Mesenchymal stem cell (in vitro differentiated cells and primary cell): ENCODE measurements around the gene PRDM2.

Experiments used
- DNase-seq: peaks from one replicate; pipeline ENCODE4 v3.0.0-alpha.2; 2013
- H2AFZ ChIP-seq: one replicate; pipeline ENCODE4 v1.6.1; 2013; ENCODE audit warnings: low read depth, mild to moderate bottlenecking, control low read depth, inconsistent platforms, low read length, moderate library complexity
- H2AK5ac ChIP-seq: 2 replicates; pipeline ENCODE4 v1.6.1; 2013; ENCODE audit warnings: low read length, moderate library complexity, mild to moderate bottlenecking, inconsistent platforms; ENCODE audit not compliant: severe bottlenecking
- H2BK120ac ChIP-seq: one replicate; pipeline ENCODE4 v1.6.1; 2013; ENCODE audit warnings: low read depth, mild to moderate bottlenecking, inconsistent platforms, low read length, moderate library complexity
- H2BK12ac ChIP-seq, 2 experiments: one replicate each; pipeline ENCODE4 v1.6.1; 2013; ENCODE audit warnings: inconsistent platforms in 2 of 2, low read length in 2 of 2, mild to moderate bottlenecking in 2 of 2, moderate library complexity in 2 of 2, control low read depth in 1 of 2
- H2BK15ac ChIP-seq: one replicate; pipeline ENCODE4 v1.6.1; 2013; ENCODE audit warnings: mild to moderate bottlenecking, low read depth, inconsistent platforms; ENCODE audit not compliant: poor library complexity, severe bottlenecking
- H2BK5ac ChIP-seq: 2 replicates; pipeline ENCODE4 v1.6.1; 2013; ENCODE audit warnings: low read depth, mild to moderate bottlenecking, low read length, control low read depth, inconsistent platforms; ENCODE audit not compliant: poor library complexity, severe bottlenecking
- H3K14ac ChIP-seq, 2 experiments: one replicate each; pipeline ENCODE4 v1.6.1; 2013; ENCODE audit warnings: inconsistent platforms in 2 of 2, low read length in 2 of 2, control low read depth in 1 of 2, mild to moderate bottlenecking in 1 of 2, moderate library complexity in 1 of 2
- H3K18ac ChIP-seq, 2 experiments: one replicate each; pipeline ENCODE4 v1.6.1; 2013; ENCODE audit warnings: inconsistent platforms in 2 of 2, low read length in 2 of 2, control low read depth in 1 of 2, low read depth in 1 of 2, mild to moderate bottlenecking in 1 of 2
- H3K23ac ChIP-seq, 2 experiments: one replicate each; pipeline ENCODE4 v1.6.1; 2013; ENCODE audit warnings: inconsistent platforms in 2 of 2, low read length in 2 of 2, mild to moderate bottlenecking in 2 of 2, moderate library complexity in 2 of 2, control low read depth in 1 of 2
- H3K27ac ChIP-seq: 2 replicates; pipeline ENCODE4 v1.5.1; 2013; ENCODE audit warnings: mild to moderate bottlenecking, moderate library complexity, low read length, control low read depth, inconsistent platforms; ENCODE audit not compliant: poor library complexity, severe bottlenecking
- H3K27me3 ChIP-seq, 2 experiments: 2 replicates each; pipeline versions ENCODE4 v1.6.1 to v1.7.0; 2013; ENCODE audit warnings: low read length in 2 of 2, mild to moderate bottlenecking in 2 of 2, moderate library complexity in 2 of 2, control low read depth in 1 of 2, inconsistent platforms in 1 of 2; ENCODE audit not compliant: control insufficient read depth in 1 of 2, insufficient read depth in 1 of 2
- H3K36me3 ChIP-seq, 2 experiments: 2 replicates each; pipeline versions ENCODE4 v1.6.1 to v1.7.0; 2013; ENCODE audit warnings: low read length in 2 of 2, control low read depth in 1 of 2, inconsistent platforms in 1 of 2, low read depth in 1 of 2, mild to moderate bottlenecking in 1 of 2; ENCODE audit not compliant: insufficient read depth in 2 of 2, control insufficient read depth in 1 of 2
- H3K4ac ChIP-seq, 2 experiments: one replicate each; pipeline ENCODE4 v1.6.1; 2013; ENCODE audit warnings: inconsistent platforms in 2 of 2, low read length in 2 of 2, mild to moderate bottlenecking in 2 of 2, moderate library complexity in 2 of 2, control low read depth in 1 of 2, low read depth in 1 of 2
- H3K4me1 ChIP-seq: 2 replicates; pipeline ENCODE4 v1.6.1; 2013; ENCODE audit warnings: low read depth, low read length, control low read depth; ENCODE audit not compliant: control insufficient read depth, insufficient read depth
- H3K4me2 ChIP-seq: 2 replicates; pipeline ENCODE4 v1.6.1; 2013; ENCODE audit warnings: low read length, mild to moderate bottlenecking, inconsistent platforms; ENCODE audit not compliant: poor library complexity, severe bottlenecking
- H3K4me3 ChIP-seq, 2 experiments: 2 replicates each; pipeline versions ENCODE4 v1.5.1 to v1.7.0; 2013; ENCODE audit warnings: low read length in 2 of 2, mild to moderate bottlenecking in 2 of 2, control low read depth in 1 of 2, low read depth in 1 of 2; ENCODE audit not compliant: insufficient read depth in 1 of 2
- H3K79me1 ChIP-seq: replicated peaks from 2 replicates; pipeline ENCODE4 v1.6.1; 2013; ENCODE audit warnings: mild to moderate bottlenecking, control low read depth, low read length, inconsistent platforms; ENCODE audit not compliant: poor library complexity, severe bottlenecking
- H3K9ac ChIP-seq: 2 replicates; pipeline ENCODE4 v1.7.0; 2013; ENCODE audit warnings: mild to moderate bottlenecking, low read length, moderate library complexity
- H3K9me3 ChIP-seq: 2 replicates; pipeline ENCODE4 v1.7.0; 2013; ENCODE audit warnings: mild to moderate bottlenecking, low read length; ENCODE audit not compliant: control insufficient read depth
- H4K8ac ChIP-seq: one replicate; pipeline ENCODE4 v1.6.1; 2013; ENCODE audit warnings: inconsistent platforms, mild to moderate bottlenecking, low read length, moderate library complexity
- H4K91ac ChIP-seq: one replicate; pipeline ENCODE4 v1.6.1; 2013; ENCODE audit warnings: mild to moderate bottlenecking, low read length, inconsistent platforms
- WGBS: methylation state at CpG from one replicate; pipeline ENCODE4 v1.1.7; 2013; ENCODE audit warnings: mixed read lengths; 5-methylcytosine and 5-hydroxymethylcytosine counted together

The PRDM2 gene

DNA sequence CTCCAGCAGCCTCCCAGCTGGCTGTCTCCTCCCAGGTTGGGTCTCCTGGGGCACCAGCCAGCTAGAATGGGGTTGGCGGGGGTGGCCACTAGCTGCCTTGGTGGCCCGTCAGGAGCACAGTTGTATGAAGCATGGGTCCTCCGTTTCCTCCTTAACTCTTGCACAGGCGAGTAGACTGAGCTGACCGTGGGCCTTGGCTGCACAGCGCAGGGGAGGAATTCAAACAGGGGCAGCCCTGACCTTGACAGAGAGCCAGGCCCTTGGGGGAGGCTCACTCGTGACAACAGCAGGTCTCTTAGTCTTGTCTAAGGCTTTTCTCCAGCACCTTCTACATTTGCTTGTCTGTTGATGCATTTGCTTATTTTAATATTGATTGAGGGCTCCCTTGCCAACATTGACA, 114.1 kb downstream of the PRDM2 start:
- Histone ChIP-seq H2AFZ (no peak overlapping the region), H3K36me3 (peaks cover 2 to 3% of the 10 kb centered on the region in 2 experiments), H2BK15ac (no peak overlapping the region), H2BK5ac (no peak overlapping the region), H3K4me1 (peaks cover 6% of the 10 kb centered on the region), H2BK120ac (no peak overlapping the region), H3K9ac (no peak overlapping the region), H3K14ac (no peak overlapping the region), H2AK5ac (no peak overlapping the region), H3K79me1 (peaks cover 6% of the 10 kb centered on the region), H3K23ac (no peak overlapping the region), H4K8ac (no peak overlapping the region), H3K27ac (no peak overlapping the region), H3K27me3 (no peaks in the 10 kb centered on the region), H4K91ac (no peak overlapping the region), H3K9me3 (no peaks in the 10 kb centered on the region), H3K4me3 (no peak overlapping the region), H3K4ac (no peak overlapping the region), H2BK12ac (no peak overlapping the region), H3K18ac (no peak overlapping the region), H3K4me2 (no peak overlapping the region)
- no peak for DNase-seq
- WGBS, result 94% methylated on average over 6 of the region's 7 CpGs

DNA sequence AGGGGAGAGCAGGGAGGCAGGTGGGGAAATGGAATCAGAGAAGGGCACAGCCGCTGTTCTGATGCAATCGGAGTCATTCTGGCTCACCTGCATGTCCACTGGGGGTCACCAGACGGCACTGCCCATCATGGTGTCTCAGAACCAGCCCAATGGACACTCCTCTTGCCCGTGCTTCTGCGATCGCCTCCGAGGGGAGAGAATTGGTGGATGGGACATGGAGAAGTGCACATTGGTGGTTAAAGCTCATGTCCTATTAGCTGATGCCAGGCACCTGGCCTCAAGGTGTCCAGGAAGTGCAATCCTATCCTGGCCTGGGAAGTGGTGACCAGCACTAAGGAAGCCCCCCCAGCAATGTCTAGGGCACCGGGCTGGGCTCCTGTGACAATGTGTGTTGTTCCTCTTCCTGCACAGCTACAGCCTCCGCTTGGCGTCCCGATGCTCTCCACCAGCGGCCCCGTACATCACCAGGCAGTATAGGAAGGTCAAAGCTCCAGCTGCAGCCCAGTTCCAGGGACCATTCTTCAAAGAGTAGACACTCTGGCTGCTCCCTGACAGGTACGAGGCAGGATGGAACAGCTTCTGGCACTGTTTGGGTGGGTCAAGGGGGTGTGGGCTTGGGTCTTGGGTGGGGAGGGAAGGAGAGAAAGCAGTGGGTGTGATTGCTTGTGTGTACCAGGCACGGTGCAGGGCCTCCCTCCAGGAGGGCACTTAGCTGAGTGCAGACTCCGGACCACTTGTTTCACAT, 116.2 kb downstream of the PRDM2 start:
- DNase-seq, result no peak
- no peak overlapping the region for H3K4me2 ChIP-seq
- no peak overlapping the region for H4K8ac ChIP-seq
- no peak overlapping the region for H2BK12ac ChIP-seq
- no peak overlapping the region for H3K4ac ChIP-seq
- no peak overlapping the region for H3K14ac ChIP-seq
- H2BK15ac ChIP-seq, result no peak overlapping the region
- no peak overlapping the region for H3K27ac ChIP-seq
- no peak overlapping the region for H3K18ac ChIP-seq
- no peaks in the 10 kb centered on the region for H3K27me3 ChIP-seq
- H3K4me3 ChIP-seq, result no peak overlapping the region
- H3K79me1 ChIP-seq, result peaks cover 1% of the 10 kb centered on the region
- H3K9ac ChIP-seq, result no peak overlapping the region
- no peak overlapping the region for H2AK5ac ChIP-seq
- no peaks in the 10 kb centered on the region for H3K9me3 ChIP-seq
- no peak overlapping the region for H4K91ac ChIP-seq
- no peak overlapping the region for H3K23ac ChIP-seq
- 95% methylated on average over 15 of the region's 16 CpGs for WGBS
- no peak overlapping the region for H2AFZ ChIP-seq
- peaks cover 5% of the 10 kb centered on the region for H3K4me1 ChIP-seq
- H3K36me3 ChIP-seq, result peaks cover 2 to 7% of the 10 kb centered on the region in 2 experiments
- no peak overlapping the region for H2BK120ac ChIP-seq
- H2BK5ac ChIP-seq, result no peak overlapping the region

GRCh38 chr1:13817906-13818305, 117.9 kb downstream of the PRDM2 start:
- Histone ChIP-seq H3K4me1 (peaks cover 2% of the 10 kb centered on the region), H3K4ac (no peak overlapping the region), H3K23ac (no peak overlapping the region), H3K9ac (no peak overlapping the region), H3K79me1 (peaks cover 1% of the 10 kb centered on the region), H2BK120ac (no peak overlapping the region), H2BK5ac (no peak overlapping the region), H3K36me3 (peaks cover 4 to 7% of the 10 kb centered on the region in 2 experiments), H2AK5ac (no peak overlapping the region), H3K4me3 (no peak overlapping the region), H2BK15ac (no peak overlapping the region), H4K8ac (no peak overlapping the region), H3K4me2 (no peak overlapping the region), H3K27me3 (no peaks in the 10 kb centered on the region), H3K9me3 (no peaks in the 10 kb centered on the region), H3K18ac (no peak overlapping the region), H4K91ac (no peak overlapping the region), H2BK12ac (no peak overlapping the region), H3K14ac (no peak overlapping the region), H3K27ac (no peak overlapping the region), H2AFZ (no peak overlapping the region)
- no peak for DNase-seq
- 94% methylated on average over 4 of the region's 6 CpGs for WGBS

- WGBS, result 92% methylated on average over 7 of the region's 7 CpGs
- H2AK5ac ChIP-seq, result no peak overlapping the region
- no peak overlapping the region for H3K27ac ChIP-seq
- H3K18ac ChIP-seq, result no peak overlapping the region
- no peak overlapping the region for H2BK12ac ChIP-seq
- no peak overlapping the region for H3K4ac ChIP-seq
- no peaks in the 10 kb centered on the region for H3K27me3 ChIP-seq
- no peak overlapping the region for H3K9ac ChIP-seq
- DNase-seq, result no peak
- H3K4me3 ChIP-seq, result peak overlapping the region in 1 of 2 experiments; percentile 14
- no peak overlapping the region for H2BK15ac ChIP-seq
- H3K23ac ChIP-seq, result no peak overlapping the region
- no peaks in the 10 kb centered on the region for H3K4me1 ChIP-seq
- no peak overlapping the region for H2AFZ ChIP-seq
- no peak overlapping the region for H3K4me2 ChIP-seq
- H2BK120ac ChIP-seq, result no peak overlapping the region
- no peak overlapping the region for H2BK5ac ChIP-seq
- no peak overlapping the region for H4K8ac ChIP-seq
- H3K14ac ChIP-seq, result no peak overlapping the region
- H3K79me1 ChIP-seq, result peaks cover 1% of the 10 kb centered on the region
- H3K36me3 ChIP-seq, result peaks cover 6 to 12% of the 10 kb centered on the region in 2 experiments
- H3K9me3 ChIP-seq, result no peaks in the 10 kb centered on the region
- H4K91ac ChIP-seq, result no peak overlapping the region
Measured at GRCh38 chr1:13818926-13819325, 118.9 kb downstream of the PRDM2 start.
